GM19324 (cell line): ENCODE data around the gene PIM2.
A peak's percentile ranks its signal among the peaks of the same experiment; 100 is the strongest.

Experiments used
- ATAC-seq: cut with Tn5 transposase; IDR thresholded peaks from one replicate; pipeline ENCODE4 v1.9.1; 2021; ENCODE audit warnings: mild to moderate bottlenecking, moderate library complexity; ENCODE audit not compliant: unreplicated experiment, low FRiP score

PIM2 gene

DNA sequence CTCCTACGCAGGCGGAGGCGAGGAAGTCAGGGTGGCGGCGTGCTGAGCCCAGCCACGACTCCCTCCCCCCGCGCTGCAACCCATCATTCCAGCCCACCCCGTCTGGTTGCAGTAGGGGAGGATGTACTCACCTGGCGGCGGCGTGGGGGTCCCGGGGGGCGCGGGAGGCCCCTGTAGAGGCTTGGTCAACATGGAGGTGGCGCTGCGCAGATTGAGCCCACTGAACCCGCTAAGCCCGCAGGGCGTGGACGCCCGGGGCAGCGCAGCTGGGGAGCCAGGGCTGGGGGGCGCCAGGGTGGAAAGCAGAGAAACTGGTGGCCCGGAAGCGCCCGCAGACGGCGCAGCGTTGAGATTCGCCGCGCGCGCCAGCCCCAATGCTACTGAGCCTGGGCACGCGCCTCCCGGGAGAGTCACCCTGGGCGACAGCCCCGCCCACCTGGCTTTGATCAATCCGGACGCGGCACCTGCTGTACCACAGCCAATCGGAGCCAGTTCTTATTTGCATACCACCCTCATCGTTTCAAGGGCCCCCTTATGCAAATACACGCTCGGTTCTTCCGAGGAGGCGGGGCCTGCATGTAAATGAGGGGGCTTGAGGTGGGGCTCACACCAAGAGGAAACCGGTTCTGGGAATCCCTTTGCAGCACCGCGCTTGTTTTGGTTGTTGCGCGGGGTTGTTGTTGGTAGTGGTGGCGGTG, at the start of gene PIM2:
Gene PIM2, minus strand, starts transcription at position 382 of the 698 bp plus-strand sequence. Its CDS starts 190 bp downstream, at position 192.
- ATAC-seq: peak; percentile 76

DNA sequence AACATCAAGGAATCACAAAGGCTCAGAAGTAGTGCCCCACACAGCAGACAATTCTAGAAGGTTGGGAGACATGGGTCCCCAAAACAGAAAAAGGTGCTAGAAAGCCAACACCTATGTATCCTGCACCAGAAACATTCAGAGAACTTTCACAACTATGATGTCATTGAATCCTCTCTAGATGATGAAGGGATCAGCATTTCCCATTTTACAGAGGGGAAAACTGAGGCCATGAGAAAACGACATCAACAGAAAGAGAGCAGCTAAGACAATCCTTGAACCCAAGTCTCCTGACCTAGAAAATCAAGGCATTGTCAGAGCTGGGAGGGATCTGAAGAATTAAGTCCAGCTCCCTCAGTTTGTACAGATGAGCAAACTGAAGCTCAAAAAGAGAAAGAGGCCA, 49.6 kb upstream of the PIM2 start:
- no peak for ATAC-seq

DNA sequence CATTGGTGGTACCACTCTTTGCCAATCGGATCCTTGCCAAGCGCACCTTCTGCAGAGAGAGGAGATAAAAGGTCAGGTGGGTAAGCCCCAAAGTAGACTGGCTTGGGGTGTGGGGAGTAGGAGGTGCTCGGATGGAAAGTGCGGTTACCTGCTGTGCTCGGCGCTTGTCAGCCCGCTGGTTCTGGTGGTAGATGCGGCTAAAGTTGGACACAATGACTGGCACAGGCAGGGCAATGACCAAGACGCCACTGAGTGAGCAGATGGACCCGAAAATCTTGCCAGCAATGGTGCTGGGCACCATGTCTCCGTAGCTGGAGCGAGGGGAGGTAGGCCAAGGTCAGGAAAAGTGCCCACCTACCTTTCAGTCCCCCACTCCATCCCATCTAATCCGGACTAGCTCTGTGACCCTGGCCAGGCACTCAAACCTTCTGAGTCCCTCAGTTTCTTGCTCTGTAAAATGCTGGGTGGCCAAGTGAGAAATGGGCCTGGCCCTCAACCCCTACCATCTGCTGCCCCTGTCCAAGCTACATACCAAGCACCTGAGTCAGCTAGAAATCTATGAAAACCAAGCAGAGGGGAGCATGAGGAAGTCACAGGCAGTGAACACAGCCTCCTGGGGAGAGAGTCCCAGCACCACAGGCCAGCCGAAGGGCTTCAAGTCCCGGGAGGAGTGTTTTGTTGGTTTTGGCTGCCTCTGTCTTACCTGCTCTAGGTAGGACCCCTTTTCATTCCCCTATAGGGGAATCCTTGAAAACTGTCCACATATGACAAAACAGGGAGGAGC, 48.2 kb upstream of the PIM2 start:
- ATAC-seq: no peak

DNA sequence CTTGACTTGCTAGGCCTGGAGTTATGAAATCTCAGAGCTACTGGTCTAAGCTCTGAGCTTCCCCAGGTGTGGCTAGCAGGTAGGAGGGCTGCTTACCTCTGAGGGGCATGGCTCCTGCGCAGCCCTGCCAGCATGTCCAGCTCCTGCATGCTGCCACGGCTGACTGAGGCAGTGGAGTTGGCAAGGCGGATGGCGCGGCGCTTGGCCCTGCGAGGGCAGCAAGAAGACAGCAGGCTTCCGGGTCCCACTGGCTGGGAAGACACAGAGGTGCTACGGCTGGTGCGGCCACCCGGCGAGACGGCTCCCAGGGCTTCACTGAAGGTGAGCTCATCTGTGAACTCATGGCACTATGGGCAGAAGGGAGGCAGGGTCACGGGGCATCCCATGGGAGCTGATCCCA, 47.1 kb upstream of the PIM2 start:
- ATAC-seq: no peak

- ATAC-seq: no peak
Observed at GRCh38 chrX:48961585-48962091, 42.8 kb upstream of the PIM2 start.

- ATAC-seq: no peak
Observed at GRCh38 chrX:48960291-48960690, 41.5 kb upstream of the PIM2 start.

DNA sequence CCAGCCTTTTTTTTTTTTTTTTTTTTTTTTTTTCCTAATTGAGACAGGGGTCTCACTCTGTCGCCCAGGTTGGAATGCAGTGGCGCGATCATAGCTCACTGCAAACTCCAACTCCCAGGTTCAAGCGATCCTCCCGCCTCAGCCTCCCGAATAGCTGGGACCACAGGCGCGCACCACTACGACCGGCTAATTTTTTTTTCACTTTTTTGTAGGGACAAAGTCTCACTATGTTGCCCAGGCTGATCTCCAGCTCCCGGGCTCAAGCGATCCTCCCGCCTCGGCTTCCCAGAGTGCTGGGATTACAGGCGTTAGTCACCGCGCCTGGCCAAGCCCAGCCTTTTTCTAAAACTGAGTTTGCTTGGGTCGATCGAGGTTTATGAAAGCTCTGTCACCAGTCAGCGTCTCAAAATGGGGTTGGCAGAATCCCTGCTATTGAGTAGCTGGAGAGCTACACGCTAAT, 39.8 kb upstream of the PIM2 start:
- no peak for ATAC-seq

- ATAC-seq: peak; percentile 88
Observed at GRCh38 chrX:48957827-48958634, 39.2 kb upstream of the PIM2 start.

- peak; percentile 34 for ATAC-seq
Observed at GRCh38 chrX:48957477-48957826, 38.6 kb upstream of the PIM2 start, which contains the start of gene OTUD5. Gene OTUD5 (minus strand): TSS chrX:48957607. CDS start chrX:48957570, 37 bp downstream.

DNA sequence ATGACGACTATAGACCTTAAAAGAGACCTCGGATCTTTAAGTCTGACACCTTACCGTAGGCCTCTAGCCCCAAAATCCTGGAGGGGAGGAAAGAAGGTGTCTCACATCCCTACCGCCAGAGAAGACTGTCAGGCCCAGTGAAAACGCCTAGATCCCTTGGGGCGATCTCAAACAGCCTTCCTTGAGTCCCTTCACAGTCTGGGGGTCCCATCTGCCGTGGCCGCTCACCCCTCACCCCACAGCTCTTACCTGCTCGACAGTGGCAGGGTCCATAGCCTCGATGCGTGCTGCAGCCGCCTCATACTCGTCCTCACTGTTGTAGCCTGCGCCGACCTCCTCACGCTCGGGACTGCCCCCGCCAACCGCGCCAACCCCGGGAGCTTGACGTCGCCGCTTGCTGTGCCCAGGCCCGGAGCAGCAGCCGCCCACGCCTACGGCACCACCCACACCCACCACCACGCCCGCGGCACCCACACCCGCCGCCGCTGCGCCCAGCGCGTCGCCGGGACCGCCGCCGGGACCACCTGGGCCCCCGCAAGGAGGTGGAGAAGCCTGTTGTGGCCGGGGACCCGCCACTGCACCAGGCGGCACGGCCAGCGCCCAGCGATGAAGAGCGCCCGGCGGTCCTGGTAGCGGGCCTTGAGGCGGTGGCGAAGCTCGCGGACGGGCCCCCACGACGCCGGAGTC, 38.0 kb upstream of the PIM2 start:
- no peak for ATAC-seq

DNA sequence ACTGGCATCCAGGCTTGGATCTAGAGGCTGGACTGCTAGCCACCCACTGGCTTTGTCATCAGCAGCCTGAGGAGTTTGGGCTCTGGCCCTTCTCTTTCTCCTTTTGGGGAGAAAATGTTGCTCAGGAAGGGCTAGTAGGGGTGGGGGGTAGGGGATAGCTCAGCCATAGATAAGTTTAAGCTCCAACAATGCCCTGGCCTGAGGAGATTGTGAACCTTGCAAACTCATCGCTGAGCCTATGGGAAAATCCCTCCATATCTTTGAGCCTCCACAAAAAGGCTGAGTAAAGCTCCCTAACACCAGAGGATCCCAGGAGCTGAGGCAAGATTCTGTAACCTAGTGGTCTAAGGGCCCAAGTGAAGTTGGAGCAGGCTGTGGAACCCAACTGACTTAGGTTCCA, 29.8 kb upstream of the PIM2 start:
- ATAC-seq: no peak

DNA sequence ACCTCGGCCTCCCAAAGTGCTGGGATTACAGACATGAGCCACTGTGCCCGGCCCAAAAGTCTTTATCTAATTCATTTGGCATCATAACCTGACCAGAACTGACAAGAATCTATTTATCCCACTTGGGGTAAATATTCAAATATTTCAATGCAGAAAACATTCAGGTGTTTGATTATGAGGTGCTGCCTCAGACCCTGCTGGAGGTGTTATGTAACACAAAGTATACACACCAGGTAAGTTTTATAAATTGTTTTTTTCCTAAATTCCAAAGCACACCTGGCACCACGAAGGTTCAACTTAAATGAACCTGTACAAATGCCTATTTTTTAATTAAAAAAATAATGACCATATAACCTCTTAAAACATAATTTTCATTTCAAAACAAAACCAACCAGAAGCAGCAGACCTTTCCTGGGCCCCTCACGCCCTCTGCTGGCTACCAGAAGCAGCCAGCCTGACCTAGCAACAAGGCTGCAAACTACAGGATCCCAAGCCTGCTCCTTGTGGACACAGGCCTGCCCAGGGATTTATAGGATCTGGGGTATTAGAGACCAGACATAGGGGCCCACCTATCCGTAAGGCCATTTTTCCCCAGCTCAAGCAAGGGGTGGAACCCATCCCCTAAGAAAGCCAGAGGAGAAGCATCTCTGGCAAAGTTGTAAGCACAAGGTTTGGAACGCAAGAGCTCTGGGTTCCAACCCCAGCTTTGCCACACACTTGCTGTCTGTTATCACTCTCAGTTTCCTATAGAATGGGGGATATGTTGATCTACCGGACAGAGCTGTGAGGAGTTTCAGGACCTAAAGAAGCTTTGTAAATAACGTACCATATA, 26.9 kb upstream of the PIM2 start:
- ATAC-seq: no peak

GRCh38 chrX:48942895-48943294, 24.1 kb upstream of the PIM2 start:
- ATAC-seq: no peak

DNA sequence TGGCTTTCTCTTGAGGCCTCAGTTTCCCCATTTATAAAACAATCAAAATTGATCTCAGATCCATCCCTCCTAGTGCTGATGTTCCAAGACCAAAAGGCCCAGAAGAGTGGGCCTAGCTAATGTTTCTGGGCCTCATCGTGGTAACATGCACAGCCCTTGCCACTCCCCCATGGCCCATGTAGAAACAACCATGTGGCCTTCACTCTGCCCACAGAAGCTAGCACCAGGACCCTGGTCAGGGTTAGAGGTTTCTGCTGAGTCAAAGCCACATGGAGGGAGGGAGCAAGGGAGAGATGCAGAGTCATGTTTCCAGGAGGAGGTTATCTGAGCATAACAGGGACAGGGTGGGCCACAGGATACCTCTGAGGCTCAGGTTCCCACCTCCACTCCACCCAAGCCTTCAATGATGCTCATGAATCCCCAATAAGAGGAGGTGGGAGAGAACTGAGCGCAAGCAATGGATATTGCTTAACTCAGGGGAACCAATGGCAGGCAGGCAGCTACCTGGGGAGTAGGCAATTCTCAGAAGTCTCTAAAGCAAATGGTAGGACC, 21.7 kb upstream of the PIM2 start:
- no peak for ATAC-seq

GRCh38 chrX:48939524-48940228, 20.9 kb upstream of the PIM2 start:
- ATAC-seq: no peak

GRCh38 chrX:48938721-48939425, 20.0 kb upstream of the PIM2 start:
- peak; percentile 59 for ATAC-seq

DNA sequence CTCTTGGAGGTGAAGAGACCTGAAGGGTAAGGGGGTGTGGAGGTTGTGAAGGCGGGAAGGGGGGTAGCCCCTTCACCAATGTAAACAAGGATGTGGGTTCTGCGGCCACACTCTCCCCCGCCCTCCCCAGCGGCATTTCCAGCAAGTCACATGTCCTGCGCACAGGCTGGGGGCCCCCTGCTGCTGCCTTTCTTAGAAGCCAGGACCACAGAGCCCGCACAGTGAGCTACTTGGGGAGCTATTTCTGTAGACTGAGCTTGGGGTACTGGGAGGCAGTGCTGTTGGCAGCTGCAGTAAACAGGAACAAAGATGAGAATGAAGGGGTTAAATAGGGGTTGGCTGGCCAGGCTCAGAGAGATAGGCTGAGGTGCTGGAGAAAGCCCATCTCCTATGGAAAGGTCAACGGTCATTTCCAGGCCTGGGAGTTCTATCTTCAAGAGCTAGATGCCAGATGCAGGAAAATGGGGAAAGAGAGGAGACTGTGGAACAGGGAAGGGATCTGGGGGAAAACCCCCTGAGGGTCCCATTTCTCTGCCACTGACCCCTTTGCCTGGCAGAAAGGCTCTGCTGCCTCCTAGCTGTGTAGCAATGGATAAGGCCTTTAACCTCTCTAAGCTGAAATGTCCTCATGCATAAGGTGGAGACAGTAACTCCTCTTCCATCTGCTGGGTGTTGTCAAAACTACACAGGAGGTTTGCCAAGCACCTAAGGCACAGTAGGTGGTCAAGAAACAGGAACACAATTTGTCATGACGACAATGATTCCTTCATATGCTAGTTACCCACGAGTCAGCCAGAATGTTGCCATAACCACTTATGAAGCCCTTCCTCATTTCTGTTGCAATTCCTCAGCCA, 18.5 kb upstream of the PIM2 start:
- peak; percentile 67 for ATAC-seq
